SK-N-SH (cell line): ENCODE results near the gene FANCI. TPM values are rescaled to one million over a fixed set of nuclear protein-coding genes. Genes with fewer than 3 reads are reported as not detected.

ENCODE experiments used
- CTCF ChIA-PET: fragments of 300-600, 350-600 bp; formaldehyde crosslinking; extraction: SDS; loops from one replicate; lab custom pipeline; 2021; lab: Yijun Ruan, JAX
- POLR2A ChIA-PET: fragments of 350-600 bp; sonication (Branson Sonifier 250); formaldehyde crosslinking; extraction: SDS; loops from one replicate; lab custom pipeline; 2020; ENCODE audit warnings: antibody characterized with exemption, inconsistent platforms; lab: Yijun Ruan, JAX
- DNase-seq: peaks from one replicate; pipeline ENCODE4 v3.0.0; 2012
- H2AFZ ChIP-seq: fragments of 200-600 bp; sonication (generic); 2 replicates; pipeline ENCODE4 v1.8.1; 2016; ENCODE audit warnings: antibody characterized with exemption, mild to moderate bottlenecking, low read depth
- H3F3A ChIP-seq: fragments of 200-600 bp; sonication (generic); replicated peaks from 2 replicates; pipeline ENCODE3; 2016; ENCODE audit warnings: antibody characterized with exemption, mild to moderate bottlenecking; ENCODE audit not compliant: insufficient read depth
- H3K27ac ChIP-seq, 2 experiments: fragments of 200-500 bp in 1 of 2; fragments of 200-600 bp in 1 of 2; sonication (Bioruptor generic) in 1 of 2; sonication (generic), shearing (Covaris generic) in 1 of 2; 2 replicates each; pipeline versions ENCODE4 v1.5.1 to v1.6.1; 2014 to 2016; ENCODE audit warnings: low read depth in 2 of 2, inconsistent platforms in 1 of 2, low read length in 1 of 2, mild to moderate bottlenecking in 1 of 2, mixed read lengths in 1 of 2
- H3K27me3 ChIP-seq: fragments of 200-600 bp; sonication (generic), shearing (Covaris generic); 2 replicates; pipeline ENCODE4 v1.6.1; 2016; ENCODE audit warnings: mixed run types; ENCODE audit not compliant: insufficient read depth
- H3K36me3 ChIP-seq, 2 experiments: fragments of 200-500 bp in 1 of 2; fragments of 200-600 bp in 1 of 2; sonication (Bioruptor generic) in 1 of 2; sonication (generic) in 1 of 2; replicated peaks in 1 of 2; 2 replicates each; pipeline versions ENCODE3 to v1.5.1; 2014 to 2016; ENCODE audit warnings: low read length in 1 of 2, mild to moderate bottlenecking in 1 of 2; ENCODE audit not compliant: insufficient read depth in 2 of 2, control insufficient read depth in 1 of 2
- H3K4me1 ChIP-seq, 2 experiments: fragments of 200-500 bp in 1 of 2; fragments of 200-600 bp in 1 of 2; sonication (Bioruptor generic) in 1 of 2; sonication (generic), shearing (Covaris generic) in 1 of 2; 2 replicates each; pipeline versions ENCODE4 v1.5.1 to v1.6.1; 2014 to 2016; ENCODE audit warnings: low read depth in 1 of 2, low read length in 1 of 2, mixed run types in 1 of 2; ENCODE audit not compliant: insufficient read depth in 2 of 2, control insufficient read depth in 1 of 2
- H3K4me2 ChIP-seq: fragments of 200-600 bp; sonication (generic), shearing (Covaris generic); 2 replicates; pipeline ENCODE4 v1.6.1; 2017; ENCODE audit warnings: mixed run types
- H3K4me3 ChIP-seq, 2 experiments: fragments of 200-500 bp in 1 of 2; fragments of 200-600 bp in 1 of 2; sonication (Bioruptor generic) in 1 of 2; sonication (generic), shearing (Covaris generic) in 1 of 2; 2 replicates each; pipeline versions ENCODE4 v1.5.1 to v1.8.1; 2014 to 2016; ENCODE audit warnings: low read depth in 2 of 2, inconsistent platforms in 1 of 2, low read length in 1 of 2, mild to moderate bottlenecking in 1 of 2, mixed read lengths in 1 of 2, moderate library complexity in 1 of 2
- H3K79me2 ChIP-seq: fragments of 200-600 bp; sonication (generic); 2 replicates; pipeline ENCODE4 v1.8.1; 2017; ENCODE audit warnings: mild to moderate bottlenecking; ENCODE audit not compliant: insufficient read depth
- H3K9ac ChIP-seq: fragments of 200-600 bp; sonication (generic); 2 replicates; pipeline ENCODE4 v1.6.1; 2017; ENCODE audit warnings: mixed run types
- H3K9me2 ChIP-seq: fragments of 200-600 bp; sonication (generic); 2 replicates; pipeline ENCODE4 v1.6.1; 2017; ENCODE audit warnings: mixed run types
- H3K9me3 ChIP-seq: fragments of 200-600 bp; sonication (generic); 2 replicates; pipeline ENCODE4 v1.6.1; 2017; ENCODE audit warnings: mixed run types, mild to moderate bottlenecking, moderate library complexity
- H4K20me1 ChIP-seq: fragments of 200-600 bp; sonication (generic); 2 replicates; pipeline ENCODE4 v1.6.1; 2017; ENCODE audit warnings: mild to moderate bottlenecking, mixed run types; ENCODE audit not compliant: insufficient read depth
- CHD2 ChIP-seq: fragments of 150-350 bp; IDR thresholded peaks from 2 replicates; pipeline ENCODE4 v1.6.1; 2018; ENCODE audit warnings: low read length; ENCODE audit not compliant: partially characterized antibody
- ELF1 ChIP-seq: IDR thresholded peaks from 2 replicates; pipeline ENCODE4 v1.4.0; 2012
- EP300 ChIP-seq, 2 experiments: IDR thresholded peaks; 2 replicates each; pipeline versions ENCODE4 v1.4.0 to v1.6.1; 2012; ENCODE audit warnings: borderline replicate concordance in 1 of 2, low read depth in 1 of 2, low read length in 1 of 2
- EZH2phosphoT487 ChIP-seq: fragments of 200-600 bp; sonication (generic); IDR thresholded peaks from 2 replicates; pipeline ENCODE4 v1.6.1; 2017; ENCODE audit warnings: low read depth, mixed run types, mild to moderate bottlenecking, antibody characterized with exemption, moderate library complexity, borderline replicate concordance
- FOSL2 ChIP-seq: IDR thresholded peaks from 2 replicates; pipeline ENCODE4 v1.4.0; 2012; ENCODE audit warnings: low read depth, mild to moderate bottlenecking, moderate library complexity, borderline replicate concordance
- GABPA ChIP-seq: IDR thresholded peaks from 2 replicates; pipeline ENCODE4 v1.4.0; 2012; ENCODE audit warnings: low read depth, mild to moderate bottlenecking
- JUND ChIP-seq: IDR thresholded peaks from 2 replicates; pipeline ENCODE4 v1.4.0; 2012
- MEF2A ChIP-seq: IDR thresholded peaks from 2 replicates; pipeline ENCODE4 v1.4.0; 2012; ENCODE audit warnings: low read depth, borderline replicate concordance
- MXI1 ChIP-seq: IDR thresholded peaks from 2 replicates; pipeline ENCODE4 v1.6.1; 2012; ENCODE audit warnings: mild to moderate bottlenecking, low read depth, low read length, improper control_type of control experiment
- NFIC ChIP-seq: IDR thresholded peaks from 2 replicates; pipeline ENCODE4 v1.4.0; 2012; ENCODE audit warnings: borderline replicate concordance
- NRF1 ChIP-seq: IDR thresholded peaks from 2 replicates; pipeline ENCODE4 v1.6.1; 2012; ENCODE audit warnings: low read depth, mild to moderate bottlenecking, low read length
- RAD21 ChIP-seq: IDR thresholded peaks from 2 replicates; pipeline ENCODE4 v1.6.1; 2012; ENCODE audit warnings: mild to moderate bottlenecking, low read length
- RCOR1 ChIP-seq: fragments of 150-350 bp; IDR thresholded peaks from 2 replicates; pipeline ENCODE4 v1.6.1; 2017; ENCODE audit warnings: antibody characterized with exemption, low read length
- RFX5 ChIP-seq: IDR thresholded peaks from 2 replicates; pipeline ENCODE4 v1.6.1; 2012; ENCODE audit warnings: mild to moderate bottlenecking, improper control_type of control experiment, low read length
- RXRA ChIP-seq: IDR thresholded peaks from 2 replicates; pipeline ENCODE4 v1.4.0; 2012; ENCODE audit warnings: low read depth, mild to moderate bottlenecking, borderline replicate concordance
- TCF12 ChIP-seq: IDR thresholded peaks from 2 replicates; pipeline ENCODE4 v1.4.0; 2012
- YY1 ChIP-seq: IDR thresholded peaks from 2 replicates; pipeline ENCODE4 v1.4.0; 2012; ENCODE audit warnings: low read depth, mild to moderate bottlenecking
- ZBTB33 ChIP-seq: IDR thresholded peaks from 2 replicates; pipeline ENCODE4 v1.4.0; 2012; ENCODE audit warnings: low read depth, borderline replicate concordance
- WGBS: methylation state at CpG from one replicate; pipeline ENCODE4 v1.1.6; 2017; ENCODE audit warnings: low lambda C conversion rate; 5-methylcytosine and 5-hydroxymethylcytosine counted together
- polyA plus RNA-seq, 3 experiments: library from polyadenylated mRNA; depleted of rRNA; stranded (reverse); fragments of >200 nt; gene quantifications; 2 replicates each; pipeline ENCODE4 v1.2.3, GENCODE V29; 2012
- TF ChIP-seq, protein P1 (sequence below): fragments of 150-350 bp; IDR thresholded peaks from 2 replicates; pipeline ENCODE4 v1.6.1; 2017; ENCODE audit warnings: antibody characterized with exemption, low read length, low read depth, borderline replicate concordance
- TF ChIP-seq, protein P2 (sequence below): fragments of 150-350 bp; IDR thresholded peaks from 2 replicates; pipeline ENCODE4 v1.6.1; 2016; ENCODE audit warnings: mild to moderate bottlenecking, low read depth, low read length
- TF ChIP-seq, protein P3 (sequence below): IDR thresholded peaks from 2 replicates; pipeline ENCODE4 v1.4.0; 2012; ENCODE audit warnings: low read depth
- TF ChIP-seq, protein P4 (sequence below): IDR thresholded peaks from 2 replicates; pipeline ENCODE4 v1.4.0; 2012; ENCODE audit warnings: low read depth, borderline replicate concordance

The FANCI gene
- polyA plus RNA-seq, 1 of the 3 experiments (the other 2 are of a cell fraction) = 13.2 TPM

DNA sequence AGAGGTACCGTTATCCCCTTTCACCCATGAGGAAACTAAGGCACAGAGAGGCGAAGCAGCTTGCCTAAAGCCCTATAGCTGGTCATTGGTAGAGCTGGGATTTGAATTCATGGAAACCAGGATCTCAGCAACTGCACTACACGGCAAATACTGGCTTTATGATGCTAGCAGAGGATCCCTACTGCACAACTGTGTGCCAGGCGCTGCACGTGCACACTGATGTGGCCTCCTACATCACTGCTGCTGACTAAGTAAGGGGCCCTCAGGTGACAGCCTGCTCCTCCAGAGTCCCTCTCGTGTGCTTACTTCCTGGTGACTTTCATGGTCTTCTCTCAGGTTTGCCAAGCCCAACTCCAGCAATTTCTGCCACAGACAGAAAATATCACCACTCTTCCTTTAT is 94.3 kb downstream of the FANCI start:
- no peaks in the 10 kb centered on the region for H3K27me3 ChIP-seq
- DNase-seq = no peak
- 78% methylated on average over 6 of the region's 6 CpGs for WGBS
- H3K4me2 ChIP-seq = no peak overlapping the region
- ChIA-PET POLR2A (no interaction called here), CTCF (interaction anchor here (0.8 to 8.0 kb wide), 5 partner anchors 20 to 132 kb away, joined by 3 to 95 read pairs (median 4); no protein-coding TSS in a partner anchor)
- no peak overlapping the region for H3K9ac ChIP-seq
- H3K27ac ChIP-seq = no peak overlapping the region
- H3K36me3 ChIP-seq = peaks cover 0 to 3% of the 10 kb centered on the region in 2 experiments
- peaks cover 13% of the 10 kb centered on the region; the same call in 1 of the 2 replicates for H3K79me2 ChIP-seq
- no peak for TF ChIP-seq FOSL2
- TF ChIP-seq ELF1 = no peak
- TF ChIP-seq, protein P1, sequence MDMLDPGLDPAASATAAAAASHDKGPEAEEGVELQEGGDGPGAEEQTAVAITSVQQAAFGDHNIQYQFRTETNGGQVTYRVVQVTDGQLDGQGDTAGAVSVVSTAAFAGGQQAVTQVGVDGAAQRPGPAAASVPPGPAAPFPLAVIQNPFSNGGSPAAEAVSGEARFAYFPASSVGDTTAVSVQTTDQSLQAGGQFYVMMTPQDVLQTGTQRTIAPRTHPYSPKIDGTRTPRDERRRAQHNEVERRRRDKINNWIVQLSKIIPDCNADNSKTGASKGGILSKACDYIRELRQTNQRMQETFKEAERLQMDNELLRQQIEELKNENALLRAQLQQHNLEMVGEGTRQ = no peak
- TF ChIP-seq RAD21 = no peak
- TF ChIP-seq, protein P2, sequence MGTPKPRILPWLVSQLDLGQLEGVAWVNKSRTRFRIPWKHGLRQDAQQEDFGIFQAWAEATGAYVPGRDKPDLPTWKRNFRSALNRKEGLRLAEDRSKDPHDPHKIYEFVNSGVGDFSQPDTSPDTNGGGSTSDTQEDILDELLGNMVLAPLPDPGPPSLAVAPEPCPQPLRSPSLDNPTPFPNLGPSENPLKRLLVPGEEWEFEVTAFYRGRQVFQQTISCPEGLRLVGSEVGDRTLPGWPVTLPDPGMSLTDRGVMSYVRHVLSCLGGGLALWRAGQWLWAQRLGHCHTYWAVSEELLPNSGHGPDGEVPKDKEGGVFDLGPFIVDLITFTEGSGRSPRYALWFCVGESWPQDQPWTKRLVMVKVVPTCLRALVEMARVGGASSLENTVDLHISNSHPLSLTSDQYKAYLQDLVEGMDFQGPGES = no peak
- no peak for TF ChIP-seq NFIC
- no peak for TF ChIP-seq JUND
- TF ChIP-seq GABPA = no peak
- no peak for TF ChIP-seq EZH2phosphoT487
- no peak for TF ChIP-seq MXI1
- no peak for TF ChIP-seq TCF12
- TF ChIP-seq, protein P3, sequence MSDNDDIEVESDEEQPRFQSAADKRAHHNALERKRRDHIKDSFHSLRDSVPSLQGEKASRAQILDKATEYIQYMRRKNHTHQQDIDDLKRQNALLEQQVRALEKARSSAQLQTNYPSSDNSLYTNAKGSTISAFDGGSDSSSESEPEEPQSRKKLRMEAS = no peak
- no peak for TF ChIP-seq MEF2A
- TF ChIP-seq YY1 = no peak
- no peak overlapping the region for H3K4me3 ChIP-seq
- peaks cover 11% of the 10 kb centered on the region; the same call in 1 of the 2 replicates for H4K20me1 ChIP-seq
- H3K4me1 ChIP-seq = peaks cover 6 to 19% of the 10 kb centered on the region in 2 experiments; a peak in 3 of 4 replicates
- H3K9me3 ChIP-seq = no peaks in the 10 kb centered on the region
- peaks cover 7% of the 10 kb centered on the region for H3F3A ChIP-seq
- H3K9me2 ChIP-seq = no peaks in the 10 kb centered on the region
- H2AFZ ChIP-seq = no peak overlapping the region

DNA sequence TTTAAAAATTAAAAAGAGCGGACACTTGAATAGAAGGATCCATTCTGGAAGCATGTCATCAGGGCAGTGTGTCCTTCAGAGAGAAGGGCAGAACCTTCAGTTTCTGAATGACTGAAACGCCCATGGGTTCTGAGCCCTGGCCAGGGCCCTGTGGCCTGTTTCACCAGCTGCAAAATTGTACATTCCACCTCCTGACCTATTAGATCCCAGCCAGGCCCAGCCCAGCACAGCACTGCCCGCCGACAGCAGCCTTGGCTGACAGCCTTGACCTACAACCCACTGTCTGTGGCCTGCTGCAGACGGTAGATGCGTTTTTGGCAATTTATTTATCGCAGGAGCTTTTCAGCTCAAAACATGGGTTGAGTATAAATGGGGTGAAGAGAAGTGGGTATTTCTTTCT is 96.8 kb downstream of the FANCI start:
- DNase-seq = no peak
- POLR2A ChIA-PET = no interaction called here
- TF ChIP-seq MEF2A = no peak
- TF ChIP-seq, protein P4, sequence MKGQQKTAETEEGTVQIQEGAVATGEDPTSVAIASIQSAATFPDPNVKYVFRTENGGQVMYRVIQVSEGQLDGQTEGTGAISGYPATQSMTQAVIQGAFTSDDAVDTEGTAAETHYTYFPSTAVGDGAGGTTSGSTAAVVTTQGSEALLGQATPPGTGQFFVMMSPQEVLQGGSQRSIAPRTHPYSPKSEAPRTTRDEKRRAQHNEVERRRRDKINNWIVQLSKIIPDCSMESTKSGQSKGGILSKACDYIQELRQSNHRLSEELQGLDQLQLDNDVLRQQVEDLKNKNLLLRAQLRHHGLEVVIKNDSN = no peak
- TF ChIP-seq RXRA = no peak
- TF ChIP-seq FOSL2 = no peak
- no peak for TF ChIP-seq ZBTB33
- no peak for TF ChIP-seq CHD2
- no peak for TF ChIP-seq RCOR1
- TF ChIP-seq NRF1 = no peak
- TF ChIP-seq EP300 (IDR thresholded peaks at IDR 0.05; ENCODE audit: borderline replicate concordance in 1 of 2, low read depth in 1 of 2, low read length in 1 of 2) = no peak
- TF ChIP-seq RFX5 = no peak
- no peak for TF ChIP-seq GABPA
- TF ChIP-seq, protein P2 = no peak

More for the DNA sequence above, 96.8 kb downstream of the FANCI start:
- Histone ChIP-seq H3K27ac (no peak overlapping the region), H3K4me1 (peaks cover 0 to 6% of the 10 kb centered on the region in 2 experiments; a peak in 2 of 4 replicates), H3K9me2 (no peaks in the 10 kb centered on the region), H3K9me3 (no peaks in the 10 kb centered on the region), H3F3A (peaks cover 7% of the 10 kb centered on the region), H3K79me2 (no peaks in the 10 kb centered on the region), H3K4me2 (no peak overlapping the region), H3K27me3 (no peaks in the 10 kb centered on the region), H4K20me1 (no peaks in the 10 kb centered on the region), H3K4me3 (no peak overlapping the region), H2AFZ (no peak overlapping the region), H3K9ac (no peak overlapping the region), H3K36me3 (no peaks in the 10 kb centered on the region)
- WGBS = 70% methylated on average over 7 of the region's 7 CpGs
- CTCF ChIA-PET = interaction anchor here (1.3 to 8.0 kb wide), 2 partner anchors 18 to 132 kb away, joined by 4 to 95 read pairs; no protein-coding TSS in a partner anchor
